Panc1 (cell line): Measurements from ENCODE around the gene SLC3A2.

Source experiments
- POLR2AphosphoS5 ChIP-seq: IDR thresholded peaks from 2 replicates; pipeline ENCODE4 v1.6.1; 2012; ENCODE audit warnings: mild to moderate bottlenecking, low read depth, low read length, moderate library complexity
- TF ChIP-seq, protein P1 (sequence below): fragments of 450-650 bp; IDR thresholded peaks from 2 replicates; pipeline ENCODE4 v1.5.1; 2017; ENCODE audit warnings: mild to moderate bottlenecking
- TF ChIP-seq, protein P2 (sequence below), 2 experiments: IDR thresholded peaks; 2 replicates each; pipeline ENCODE4 v1.6.1; 2011 to 2012; ENCODE audit warnings: low read depth in 2 of 2, control low read depth in 1 of 2, low read length in 1 of 2, mild to moderate bottlenecking in 1 of 2, moderate library complexity in 1 of 2; ENCODE audit not compliant: insufficient read depth in 1 of 2

GRCh38 chr11:62854013-62854824, 26.5 kb upstream of the SLC3A2 start:
- TF ChIP-seq, protein P1, sequence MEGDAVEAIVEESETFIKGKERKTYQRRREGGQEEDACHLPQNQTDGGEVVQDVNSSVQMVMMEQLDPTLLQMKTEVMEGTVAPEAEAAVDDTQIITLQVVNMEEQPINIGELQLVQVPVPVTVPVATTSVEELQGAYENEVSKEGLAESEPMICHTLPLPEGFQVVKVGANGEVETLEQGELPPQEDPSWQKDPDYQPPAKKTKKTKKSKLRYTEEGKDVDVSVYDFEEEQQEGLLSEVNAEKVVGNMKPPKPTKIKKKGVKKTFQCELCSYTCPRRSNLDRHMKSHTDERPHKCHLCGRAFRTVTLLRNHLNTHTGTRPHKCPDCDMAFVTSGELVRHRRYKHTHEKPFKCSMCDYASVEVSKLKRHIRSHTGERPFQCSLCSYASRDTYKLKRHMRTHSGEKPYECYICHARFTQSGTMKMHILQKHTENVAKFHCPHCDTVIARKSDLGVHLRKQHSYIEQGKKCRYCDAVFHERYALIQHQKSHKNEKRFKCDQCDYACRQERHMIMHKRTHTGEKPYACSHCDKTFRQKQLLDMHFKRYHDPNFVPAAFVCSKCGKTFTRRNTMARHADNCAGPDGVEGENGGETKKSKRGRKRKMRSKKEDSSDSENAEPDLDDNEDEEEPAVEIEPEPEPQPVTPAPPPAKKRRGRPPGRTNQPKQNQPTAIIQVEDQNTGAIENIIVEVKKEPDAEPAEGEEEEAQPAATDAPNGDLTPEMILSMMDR, result no peak
- no peak; the same call in 1 of the 2 replicates for TF ChIP-seq POLR2AphosphoS5
- TF ChIP-seq, protein P2, sequence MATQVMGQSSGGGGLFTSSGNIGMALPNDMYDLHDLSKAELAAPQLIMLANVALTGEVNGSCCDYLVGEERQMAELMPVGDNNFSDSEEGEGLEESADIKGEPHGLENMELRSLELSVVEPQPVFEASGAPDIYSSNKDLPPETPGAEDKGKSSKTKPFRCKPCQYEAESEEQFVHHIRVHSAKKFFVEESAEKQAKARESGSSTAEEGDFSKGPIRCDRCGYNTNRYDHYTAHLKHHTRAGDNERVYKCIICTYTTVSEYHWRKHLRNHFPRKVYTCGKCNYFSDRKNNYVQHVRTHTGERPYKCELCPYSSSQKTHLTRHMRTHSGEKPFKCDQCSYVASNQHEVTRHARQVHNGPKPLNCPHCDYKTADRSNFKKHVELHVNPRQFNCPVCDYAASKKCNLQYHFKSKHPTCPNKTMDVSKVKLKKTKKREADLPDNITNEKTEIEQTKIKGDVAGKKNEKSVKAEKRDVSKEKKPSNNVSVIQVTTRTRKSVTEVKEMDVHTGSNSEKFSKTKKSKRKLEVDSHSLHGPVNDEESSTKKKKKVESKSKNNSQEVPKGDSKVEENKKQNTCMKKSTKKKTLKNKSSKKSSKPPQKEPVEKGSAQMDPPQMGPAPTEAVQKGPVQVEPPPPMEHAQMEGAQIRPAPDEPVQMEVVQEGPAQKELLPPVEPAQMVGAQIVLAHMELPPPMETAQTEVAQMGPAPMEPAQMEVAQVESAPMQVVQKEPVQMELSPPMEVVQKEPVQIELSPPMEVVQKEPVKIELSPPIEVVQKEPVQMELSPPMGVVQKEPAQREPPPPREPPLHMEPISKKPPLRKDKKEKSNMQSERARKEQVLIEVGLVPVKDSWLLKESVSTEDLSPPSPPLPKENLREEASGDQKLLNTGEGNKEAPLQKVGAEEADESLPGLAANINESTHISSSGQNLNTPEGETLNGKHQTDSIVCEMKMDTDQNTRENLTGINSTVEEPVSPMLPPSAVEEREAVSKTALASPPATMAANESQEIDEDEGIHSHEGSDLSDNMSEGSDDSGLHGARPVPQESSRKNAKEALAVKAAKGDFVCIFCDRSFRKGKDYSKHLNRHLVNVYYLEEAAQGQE (IDR thresholded peaks at IDR 0.05; ENCODE audit: insufficient read depth in 1 of 2, low read depth in 2 of 2, low read length in 1 of 2), result no peak
